PFSK-1 (cell line): ENCODE results near the gene ADGRG2.

ENCODE experiments used
- FOXP2 ChIP-seq: optimal IDR thresholded peaks from 2 replicates; pipeline ENCODE3; 2011; ENCODE audit warnings: borderline replicate concordance, control low read depth, inconsistent platforms; ENCODE audit not compliant: insufficient read depth; ENCODE audit errors: extremely low read length, extremely low read depth
- POLR2AphosphoS5 ChIP-seq: IDR thresholded peaks from 2 replicates; pipeline ENCODE4 v1.6.1; 2012; ENCODE audit warnings: low read depth, mild to moderate bottlenecking, control low read depth, low read length, moderate library complexity
- REST ChIP-seq, 2 experiments: IDR thresholded peaks; 2 replicates each; pipeline versions ENCODE4 v1.6.1 to v1.8.0; 2011 to 2012; ENCODE audit warnings: low read depth in 2 of 2, low read length in 2 of 2, control low read depth in 1 of 2, inconsistent platforms in 1 of 2, mild to moderate bottlenecking in 1 of 2, moderate library complexity in 1 of 2; ENCODE audit not compliant: insufficient read depth in 1 of 2
- SIN3A ChIP-seq: IDR thresholded peaks from 2 replicates; pipeline ENCODE4 v1.6.1; 2012; ENCODE audit warnings: mild to moderate bottlenecking, low read length, moderate library complexity, borderline replicate concordance; ENCODE audit not compliant: insufficient read depth
- TAF1 ChIP-seq: IDR thresholded peaks from 2 replicates; pipeline ENCODE4 v1.6.1; 2012; ENCODE audit warnings: low read length, control low read depth, borderline replicate concordance; ENCODE audit not compliant: insufficient read depth

GRCh38 chrX:19005909-19006308 lies 116.4 kb downstream of the ADGRG2 start:
- TF ChIP-seq TAF1 (no peak), SIN3A (no peak), POLR2AphosphoS5 (no peak), FOXP2 (no peak), REST (IDR thresholded peaks at IDR 0.05; ENCODE audit: insufficient read depth in 1 of 2, low read depth in 2 of 2, low read length in 2 of 2) (no peak)
